ENCODE results near the gene TUNAR. TPM values are rescaled to one million over a fixed set of nuclear protein-coding genes. Genes with fewer than 3 reads are reported as not detected.

Gene TUNAR
- total and polyA plus RNA-seq, 2 of the 4 experiments (the other 2 are of a cell fraction): not detected

- no peak overlapping the region for H3K4ac ChIP-seq (ENCODE audit: low read depth, low read length)
- in situ Hi-C loops (cut with MboI; ENCODE audit: low sequenced_read_pairs): no loop called here
- H3K27ac ChIP-seq (ENCODE audit: insufficient read depth, low read length): no peak overlapping the region
- no peaks in the 10 kb centered on the region for H4K20me1 ChIP-seq (ENCODE audit: insufficient read depth, low read length)
- H2BK120ac ChIP-seq (ENCODE audit: low read depth, low read length): no peak overlapping the region
- H4K5ac ChIP-seq (ENCODE audit: low read depth, low read length): no peak overlapping the region
- POLR2A ChIA-PET (ENCODE audit: unreplicated experiment): no interaction called here
- no peak for DNase-seq
- H3K4me2 ChIP-seq (ENCODE audit: low read depth, low read length): no peak overlapping the region
- H2BK5ac ChIP-seq (ENCODE audit: low read depth, low read length, poor library complexity, severe bottlenecking): no peak overlapping the region
- no peaks in the 10 kb centered on the region for H3K36me3 ChIP-seq (ENCODE audit: control insufficient read depth, insufficient read depth, low read length)
- no peak overlapping the region for H4K91ac ChIP-seq (ENCODE audit: insufficient read depth, low read depth, low read length)
- no TSS peak for BruUV-seq (replicated peaks)
- TF ChIP-seq CEBPB (IDR thresholded peaks at IDR 0.05; ENCODE audit: low read depth, low read length): no peak
- TF ChIP-seq MAZ (IDR thresholded peaks at IDR 0.05; ENCODE audit: borderline replicate concordance, low read depth, low read length): no peak
- no peak for TF ChIP-seq SMC3 (IDR thresholded peaks at IDR 0.05; ENCODE audit: low read depth, low read length)
- TF ChIP-seq MXI1 (IDR thresholded peaks at IDR 0.05; ENCODE audit: borderline replicate concordance, low read depth, low read length): no peak
- TF ChIP-seq RAD21 (IDR thresholded peaks at IDR 0.05; ENCODE audit: low read length): no peak
- no peak for TF ChIP-seq BHLHE40 (IDR thresholded peaks at IDR 0.05; ENCODE audit: low read depth, low read length)
- no peak for TF ChIP-seq MAFK (IDR thresholded peaks at IDR 0.05; ENCODE audit: low read depth, low read length)
- 60% methylated on average over 4 of the region's 11 CpGs; no CpG with 5 or more reads in 1 of the 2 experiments for WGBS, 2 experiments (ENCODE audit: extremely low coverage in 2 of 2, insufficient read length in 1 of 2)
- peaks cover 2% of the 10 kb centered on the region; the same call in 1 of the 2 replicates for H3K27me3 ChIP-seq (ENCODE audit: control insufficient read depth, insufficient read depth, low read length)
- H2AFZ ChIP-seq (replicated peaks; ENCODE audit: low read length, poor library complexity): no peak overlapping the region
- CTCF ChIA-PET: no interaction called here
- H3K9ac ChIP-seq (ENCODE audit: low read depth, low read length): no peak overlapping the region
- H4K8ac ChIP-seq (ENCODE audit: low read depth in 2 of 2, low read length in 2 of 2): no peak overlapping the region
- no peak for ATAC-seq (ENCODE audit: low read depth)
- no peak overlapping the region for H3K56ac ChIP-seq (ENCODE audit: extremely low read depth, insufficient read depth, low read length)
- H3K23ac ChIP-seq (ENCODE audit: low read depth, low read length): no peak overlapping the region
- no peak overlapping the region for H3K4me3 ChIP-seq (ENCODE audit: insufficient read depth, low read depth, low read length)
- no peak overlapping the region for H3K14ac ChIP-seq (replicated peaks; ENCODE audit: low read depth, low read length)
- no peaks in the 10 kb centered on the region for H3K9me1 ChIP-seq (ENCODE audit: insufficient read depth, low read length)
- no peaks in the 10 kb centered on the region for H3K9me3 ChIP-seq (ENCODE audit: control insufficient read depth, insufficient read depth, low read length)
- dilution Hi-C loops (cut with HindIII; ENCODE audit: low sequenced_read_pairs, unreplicated experiment): no loop called here
- H3K79me1 ChIP-seq (ENCODE audit: low read depth in 1 of 2, low read length in 2 of 2): no peaks in the 10 kb centered on the region
- H2AK9ac ChIP-seq (replicated peaks; ENCODE audit: low read depth, low read length, poor library complexity): no peak overlapping the region
- intact Hi-C loops (cut with micrococcal nuclease): no loop called here
- no peak overlapping the region for H2BK20ac ChIP-seq (ENCODE audit: low read depth, low read length)
- no peak overlapping the region for H3K18ac ChIP-seq (ENCODE audit: low read depth, low read length)
- H2BK15ac ChIP-seq (ENCODE audit: low read depth, low read length): no peak overlapping the region
- no peaks in the 10 kb centered on the region for H3K4me1 ChIP-seq (ENCODE audit: control insufficient read depth, insufficient read depth, low read length)
- H2AK5ac ChIP-seq (ENCODE audit: low read depth, low read length): no peak overlapping the region
Measured at GRCh38 chr14:95920769-95921438, 44.3 kb downstream of the TUNAR start.
